Small intestine (tissue), 7 donors: ENCODE results near the gene HNRNPC. TPM values are rescaled to one million over a fixed set of nuclear protein-coding genes. Genes with fewer than 3 reads are reported as not detected.
"Not testable (repeated sequence)": the region's sequence is repeated elsewhere in the genome, so short reads cannot be mapped to it uniquely, and the experiment has no call there.

Experiments used
- DNase-seq, 2 donors: peaks; one replicate each; pipeline versions ENCODE4 v3.0.0 to v3.0.0-alpha.2; 2013
- FAIRE-seq: peaks from 2 replicates; lab custom pipeline; 2012; peaks lifted over from hg19 to GRCh38; lab: Jason Lieb, UNC
- H3K27ac ChIP-seq, 3 donors: one replicate each; pipeline ENCODE4 v1.5.1; 2013; ENCODE audit warnings: low read length in 2 of 3, mild to moderate bottlenecking in 2 of 3, control low read depth in 1 of 3, inconsistent platforms in 1 of 3, low read depth in 1 of 3, moderate library complexity in 1 of 3
- H3K27me3 ChIP-seq, 3 donors: one replicate each; pipeline ENCODE4 v1.6.1; 2013; ENCODE audit warnings: low read length in 3 of 3, inconsistent platforms in 1 of 3; ENCODE audit not compliant: control insufficient read depth in 3 of 3, insufficient read depth in 3 of 3
- H3K36me3 ChIP-seq, 3 donors: one replicate each; pipeline ENCODE4 v1.6.1; 2013; ENCODE audit warnings: low read length in 3 of 3, inconsistent platforms in 1 of 3, low read depth in 1 of 3, mild to moderate bottlenecking in 1 of 3, moderate library complexity in 1 of 3; ENCODE audit not compliant: control insufficient read depth in 3 of 3, insufficient read depth in 2 of 3
- H3K4me1 ChIP-seq, 3 donors: one replicate each; pipeline ENCODE4 v1.6.1; 2013; ENCODE audit warnings: low read length in 2 of 3, inconsistent platforms in 1 of 3, low read depth in 1 of 3, mild to moderate bottlenecking in 1 of 3, moderate library complexity in 1 of 3; ENCODE audit not compliant: control insufficient read depth in 3 of 3, insufficient read depth in 2 of 3
- H3K4me3 ChIP-seq, 3 donors: one replicate each; pipeline ENCODE4 v1.5.1; 2013; ENCODE audit warnings: low read length in 3 of 3, control low read depth in 1 of 3, inconsistent platforms in 1 of 3, low read depth in 1 of 3, mild to moderate bottlenecking in 1 of 3, moderate library complexity in 1 of 3
- H3K9me3 ChIP-seq, 2 donors: one replicate each; pipeline ENCODE4 v1.6.1; 2013; ENCODE audit warnings: low read depth in 1 of 2, low read length in 1 of 2; ENCODE audit not compliant: control insufficient read depth in 2 of 2, insufficient read depth in 1 of 2
- WGBS, 3 donors: extraction: QIAGEN DNeasy Blood & Tissue Kit; methylation state at CpG; one replicate each; pipeline ENCODE4 v1.1.7; 2013; 5-methylcytosine and 5-hydroxymethylcytosine counted together
- polyA plus RNA-seq, 4 donors: library from polyadenylated mRNA; stranded (reverse) in 3 of 4; unstranded in 1 of 4; fragments of 200-250 nt in 3 of 4; fragments of 120-200 nt in 1 of 4; gene quantifications; one replicate each; pipeline versions ENCODE4 v1.2.1 to v1.2.3, GENCODE V29; 2013
- donor health status: healthy with polysubstance abuse.
- donor health status: control.
- donor health status: control.
- donor health status: Bipolar disorder and iron deficiency.
- donor health status: healthy.

Gene HNRNPC
- polyA plus RNA-seq, 4 donors = 325 to 716 (median 510) TPM

DNA sequence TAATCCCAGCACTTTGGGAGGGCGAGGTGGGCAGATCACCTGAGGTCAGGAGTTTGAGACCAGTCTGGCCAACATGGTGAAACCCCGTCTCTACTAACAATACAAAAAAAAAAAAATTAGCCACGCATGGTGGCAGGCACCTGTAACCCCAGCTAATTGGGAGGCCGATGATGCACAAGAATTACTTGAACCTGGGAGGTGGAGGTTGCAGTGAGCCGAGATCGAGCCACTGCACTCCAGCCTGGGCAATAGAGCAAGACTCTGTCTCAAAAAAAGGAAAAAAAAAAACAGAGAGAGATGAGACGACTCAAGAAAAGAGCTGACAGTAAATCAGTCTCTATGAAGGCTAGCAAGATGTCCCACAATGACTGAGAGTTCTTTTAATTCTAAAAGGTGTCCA, 44.1 kb downstream of the HNRNPC start:
- not testable (repeated sequence) for H3K27me3 ChIP-seq, FAIRE-seq, H3K27ac ChIP-seq, H3K4me1 ChIP-seq, H3K4me3 ChIP-seq, H3K9me3 ChIP-seq, DNase-seq
- peaks cover 16 to 46% (median 32%) of the 10 kb centered on the region in 3 donors for H3K36me3 ChIP-seq
- WGBS, 3 donors = 86 to 92% (median 91%) methylated on average over 7 of the region's 7 CpGs

DNA sequence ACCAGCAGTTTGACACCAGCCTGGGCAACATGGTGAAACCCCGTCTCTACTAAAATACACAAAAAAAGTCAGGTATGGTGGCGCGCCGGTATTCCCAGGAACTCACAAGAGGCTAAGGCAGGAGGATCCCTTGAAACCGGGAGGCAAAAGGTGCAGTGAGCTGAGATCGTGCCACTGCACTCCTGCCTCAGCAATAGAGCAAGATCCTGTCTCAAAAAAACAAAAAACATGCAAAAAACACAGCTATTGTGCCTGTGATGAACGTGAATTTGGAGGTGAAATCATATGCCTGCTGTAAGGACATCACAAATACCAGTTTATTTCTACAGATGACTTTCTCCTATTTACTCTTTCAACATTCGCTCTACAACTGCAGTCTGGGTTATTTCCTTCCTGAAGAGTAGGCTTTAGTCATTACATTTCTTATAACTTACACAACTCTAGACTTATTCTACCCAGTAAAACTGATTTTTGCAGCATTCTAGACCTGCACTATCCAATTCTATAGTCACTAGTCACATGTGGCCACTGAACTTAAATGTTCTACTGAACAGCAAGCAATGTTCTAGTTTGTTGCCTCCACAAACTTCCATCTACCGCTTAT, 48.3 kb downstream of the HNRNPC start:
- FAIRE-seq (no peak), DNase-seq (no peak)
- Histone ChIP-seq H3K27me3 (no peaks in the 10 kb centered on the region), H3K27ac (no peak overlapping the region), H3K4me3 (no peak overlapping the region), H3K36me3 (peaks cover 11 to 43% (median 32%) of the 10 kb centered on the region in 3 donors), H3K9me3 (no peaks in the 10 kb centered on the region), H3K4me1 (no peaks in the 10 kb centered on the region)
- 86 to 93% (median 90%) methylated on average over 9 of the region's 9 CpGs for WGBS, 3 donors

DNA sequence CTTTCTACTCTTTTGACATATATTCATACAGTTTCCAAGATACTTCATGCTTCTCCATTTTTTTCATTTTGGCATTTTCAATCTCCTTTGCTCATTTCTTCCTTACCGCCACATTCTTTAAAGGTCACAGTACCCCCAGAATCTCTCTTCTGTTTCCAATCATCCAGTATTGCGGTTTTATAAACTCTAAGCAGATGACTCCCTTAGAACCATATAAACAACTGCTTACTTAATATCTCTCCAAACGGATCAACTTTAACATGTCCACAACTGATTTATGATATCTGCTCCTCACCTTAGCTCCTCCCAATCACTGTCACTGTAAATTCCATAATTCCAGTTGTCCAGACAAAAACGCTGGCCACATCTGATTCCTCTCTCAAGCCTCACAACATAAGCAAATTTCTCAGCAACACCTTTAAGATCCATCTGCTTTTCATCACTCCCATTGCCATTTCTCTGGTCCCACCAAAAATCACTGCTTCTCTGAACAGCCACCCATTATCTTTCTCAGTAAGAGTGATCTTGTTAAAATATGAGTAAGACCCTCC, 49.6 kb downstream of the HNRNPC start:
- H3K36me3 ChIP-seq = peaks cover 6 to 43% (median 34%) of the 10 kb centered on the region in 3 donors
- no peak overlapping the region for H3K27ac ChIP-seq
- FAIRE-seq (no peak), DNase-seq (no peak)
- 69 to 72% (median 71%) methylated on average over 4 of the region's 4 CpGs for WGBS, 3 donors
- no peaks in the 10 kb centered on the region for H3K9me3 ChIP-seq
- H3K4me1 ChIP-seq = no peaks in the 10 kb centered on the region
- no peaks in the 10 kb centered on the region for H3K27me3 ChIP-seq
- no peak overlapping the region for H3K4me3 ChIP-seq

DNA sequence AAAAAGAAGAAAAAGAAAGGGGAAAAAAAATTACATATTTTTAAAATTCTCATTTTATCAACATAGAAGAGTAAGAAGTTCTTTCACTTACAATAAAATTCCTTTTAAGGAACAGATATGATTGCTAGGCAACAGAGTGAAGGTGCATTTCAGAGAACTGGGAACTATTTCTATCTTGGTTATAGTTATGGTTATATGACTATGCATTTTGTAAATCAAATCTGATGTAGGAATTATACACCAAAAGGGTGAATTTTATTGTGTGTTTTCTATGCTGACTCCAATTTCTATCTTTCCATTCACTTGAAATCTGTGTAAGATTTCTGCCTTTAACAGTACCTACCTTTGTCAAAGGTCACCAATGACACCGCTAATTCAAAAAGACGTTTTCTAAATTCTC, 50.1 kb downstream of the HNRNPC start:
- peaks cover 6 to 43% (median 31%) of the 10 kb centered on the region in 3 donors for H3K36me3 ChIP-seq

DNA sequence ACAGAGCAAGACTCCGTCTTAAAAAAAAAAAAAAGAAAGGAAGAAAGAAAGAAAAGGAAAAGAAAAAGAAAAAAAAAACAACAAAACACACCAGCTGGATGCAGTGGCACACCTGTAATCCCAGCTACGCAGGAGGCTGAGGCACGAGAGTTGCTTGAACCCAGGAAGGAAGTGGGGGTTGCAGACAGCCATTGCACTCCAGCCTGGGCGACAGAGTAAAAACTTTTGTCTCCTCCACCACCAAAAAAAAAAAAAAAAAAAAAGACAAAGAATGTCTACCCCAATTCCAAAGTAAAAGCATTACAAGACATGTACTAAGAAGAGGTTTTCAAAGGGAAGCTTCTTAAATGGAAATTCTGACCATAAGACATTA, 53.4 kb downstream of the HNRNPC start:
- H3K9me3 ChIP-seq = no peaks in the 10 kb centered on the region
- DNase-seq = no peak
- no peaks in the 10 kb centered on the region for H3K4me1 ChIP-seq
- H3K36me3 ChIP-seq = peaks cover 14 to 44% (median 29%) of the 10 kb centered on the region in 3 donors
- H3K27me3 ChIP-seq = no peaks in the 10 kb centered on the region
- WGBS, 3 donors = 67 to 88% (median 70%) methylated on average over 4 of the region's 4 CpGs
- no peak overlapping the region for H3K4me3 ChIP-seq
- no peak overlapping the region for H3K27ac ChIP-seq
- FAIRE-seq = no peak

More for the DNA sequence above, 50.1 kb downstream of the HNRNPC start:
- FAIRE-seq (no peak), DNase-seq (no peak)
- WGBS, 3 donors = 67 to 76% (median 73%) methylated on average over 2 of the region's 2 CpGs
- Histone ChIP-seq H3K4me3 (no peak overlapping the region), H3K27me3 (no peaks in the 10 kb centered on the region), H3K27ac (no peak overlapping the region), H3K9me3 (no peaks in the 10 kb centered on the region), H3K4me1 (no peaks in the 10 kb centered on the region)

DNA sequence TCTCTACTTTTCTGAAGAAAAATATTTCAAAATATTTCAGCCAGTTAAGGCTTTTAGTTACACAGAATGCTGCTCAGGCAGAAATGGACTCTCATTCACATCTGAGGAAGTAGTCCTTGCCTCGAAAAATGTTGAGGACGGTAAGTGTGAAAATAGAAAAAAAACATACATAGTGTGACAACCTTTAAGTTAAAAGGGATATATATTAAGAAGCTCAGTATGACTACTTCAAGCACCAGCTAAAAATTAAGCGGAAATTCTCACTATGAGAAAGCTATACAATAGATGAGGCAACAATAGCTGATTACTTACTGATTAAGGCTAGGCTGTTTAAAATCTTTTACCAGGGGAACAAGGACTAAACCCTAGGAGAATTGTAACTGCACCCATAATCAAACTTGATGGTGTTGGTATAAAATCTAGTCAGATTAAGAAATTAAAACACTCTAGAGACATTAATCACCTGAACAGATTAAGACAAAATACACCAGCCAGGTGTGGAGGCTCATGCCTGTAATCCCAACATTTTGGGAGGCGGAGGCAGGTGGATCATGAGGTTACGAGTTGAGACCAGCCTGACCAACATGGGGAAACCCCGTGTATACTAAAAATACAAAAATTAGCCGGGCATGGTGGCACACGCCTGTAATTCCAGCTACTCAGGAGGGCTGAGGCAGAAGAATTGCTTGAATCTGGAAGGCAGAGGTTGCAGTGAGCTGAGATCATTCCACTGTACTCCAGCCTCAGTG, 53.9 kb downstream of the HNRNPC start:
- DNase-seq = no peak
- Histone ChIP-seq H3K27me3 (no peaks in the 10 kb centered on the region), H3K9me3 (no peaks in the 10 kb centered on the region), H3K27ac (no peak overlapping the region), H3K4me3 (no peak overlapping the region), H3K36me3 (peaks cover 14 to 40% (median 27%) of the 10 kb centered on the region in 3 donors), H3K4me1 (no peaks in the 10 kb centered on the region)
- 66 to 79% (median 77%) methylated on average over 8 of the region's 8 CpGs for WGBS, 3 donors
- FAIRE-seq = no peak

DNA sequence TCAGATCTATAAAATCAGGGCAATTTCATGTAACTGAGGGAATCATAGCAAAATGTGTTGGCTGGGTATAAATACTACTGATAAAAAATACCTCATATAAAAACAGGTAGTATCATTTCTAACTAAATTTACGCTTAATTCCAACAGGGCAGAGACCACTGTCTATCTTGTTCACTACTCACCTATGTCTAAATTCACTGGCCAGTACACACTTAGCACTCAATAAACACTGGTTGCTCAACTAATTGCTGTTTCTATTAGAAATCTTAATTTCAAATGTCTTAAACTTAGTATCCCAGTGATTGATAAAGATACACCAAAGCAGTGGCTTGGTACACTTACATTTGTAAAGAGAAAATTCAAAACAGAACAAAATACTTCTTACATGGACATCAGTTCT, 55.6 kb downstream of the HNRNPC start:
- Histone ChIP-seq H3K9me3 (no peaks in the 10 kb centered on the region), H3K27ac (no peak overlapping the region), H3K27me3 (no peaks in the 10 kb centered on the region), H3K4me3 (no peak overlapping the region), H3K36me3 (peaks cover 15 to 34% (median 31%) of the 10 kb centered on the region in 3 donors), H3K4me1 (no peaks in the 10 kb centered on the region)
- WGBS, 3 donors = 87 to 100% (median 93%) methylated on average over 1 of the region's 1 CpG
- FAIRE-seq = no peak
- DNase-seq = no peak

DNA sequence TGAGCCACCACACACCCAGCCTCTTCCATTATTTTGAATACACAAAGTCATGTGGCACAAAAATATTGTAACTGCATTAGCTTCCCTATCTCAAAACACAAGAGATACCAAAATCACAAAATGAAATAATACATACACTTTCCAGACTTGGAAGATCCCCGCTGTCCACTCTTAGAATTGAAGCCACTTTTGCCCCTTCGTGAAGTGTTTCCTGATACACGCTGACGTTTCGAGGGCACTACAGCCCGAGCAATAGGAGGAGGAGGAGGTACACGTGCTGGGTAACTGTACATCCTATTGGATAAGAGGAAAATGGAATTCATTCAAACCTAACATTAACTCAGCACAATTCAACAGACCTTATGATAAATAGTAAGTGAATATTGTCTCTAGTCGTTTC, 56.4 kb downstream of the HNRNPC start:
- not testable (repeated sequence) for FAIRE-seq, DNase-seq, H3K27ac ChIP-seq, H3K9me3 ChIP-seq, H3K4me3 ChIP-seq, H3K4me1 ChIP-seq, H3K27me3 ChIP-seq
- WGBS, 3 donors = 85 to 89% (median 89%) methylated on average over 8 of the region's 8 CpGs
- peaks cover 17 to 37% (median 27%) of the 10 kb centered on the region in 3 donors for H3K36me3 ChIP-seq
